GOT3 (cell line): ENCODE measurements around the gene CDH24.

ENCODE experiments used
- DNase-seq: peaks from one replicate; lab custom pipeline; 2025; ENCODE audit warnings: mixed read lengths; lab: John Stamatoyannopoulos, UW

CDH24 gene

GRCh38 chr14:23060536-23061260 is 3.4 kb upstream of the CDH24 start:
- DNase-seq, result no peak

- no peak for DNase-seq
Measured at GRCh38 chr14:23058654-23059504, 1.6 kb upstream of the CDH24 start.

- no peak for DNase-seq
Measured at GRCh38 chr14:23057757-23058653, 685 bp upstream of the CDH24 start.

- DNase-seq, result no peak
Measured at GRCh38 chr14:23056145-23056955, 970 bp downstream of the CDH24 start.

GRCh38 chr14:23055621-23056144 is 1.6 kb downstream of the CDH24 start:
- no peak for DNase-seq

- no peak for DNase-seq
Measured at GRCh38 chr14:23055147-23055550, 2.2 kb downstream of the CDH24 start.

GRCh38 chr14:23054000-23054811 is 3.1 kb downstream of the CDH24 start:
- no peak for DNase-seq

GRCh38 chr14:23053426-23053825 is 3.9 kb downstream of the CDH24 start:
- DNase-seq, result no peak

- no peak for DNase-seq
Measured at GRCh38 chr14:23052671-23053070, 4.6 kb downstream of the CDH24 start.

- DNase-seq, result no peak
Measured at GRCh38 chr14:23052182-23052623, 5.1 kb downstream of the CDH24 start.

- no peak for DNase-seq
Measured at GRCh38 chr14:23051141-23052057, 5.9 kb downstream of the CDH24 start.

GRCh38 chr14:23049011-23049410 is 8.3 kb downstream of the CDH24 start:
- DNase-seq, result no peak

GRCh38 chr14:23047751-23048693 is 9.3 kb downstream of the CDH24 start:
- DNase-seq, result no peak

GRCh38 chr14:23047034-23047634 is 10.2 kb downstream of the CDH24 start:
- no peak for DNase-seq

- DNase-seq, result no peak
Measured at GRCh38 chr14:23045419-23046357, 11.6 kb downstream of the CDH24 start.

GRCh38 chr14:23044840-23045239 is 12.5 kb downstream of the CDH24 start:
- no peak for DNase-seq
